ENCODE data around the gene PPP1CB. TPM values are rescaled to one million over a fixed set of nuclear protein-coding genes. Genes with fewer than 3 reads are reported as not detected.

PPP1CB gene
- total RNA-seq, 6 donors from 2014 or later, result 83.0 to 255 (median 222) TPM

DNA sequence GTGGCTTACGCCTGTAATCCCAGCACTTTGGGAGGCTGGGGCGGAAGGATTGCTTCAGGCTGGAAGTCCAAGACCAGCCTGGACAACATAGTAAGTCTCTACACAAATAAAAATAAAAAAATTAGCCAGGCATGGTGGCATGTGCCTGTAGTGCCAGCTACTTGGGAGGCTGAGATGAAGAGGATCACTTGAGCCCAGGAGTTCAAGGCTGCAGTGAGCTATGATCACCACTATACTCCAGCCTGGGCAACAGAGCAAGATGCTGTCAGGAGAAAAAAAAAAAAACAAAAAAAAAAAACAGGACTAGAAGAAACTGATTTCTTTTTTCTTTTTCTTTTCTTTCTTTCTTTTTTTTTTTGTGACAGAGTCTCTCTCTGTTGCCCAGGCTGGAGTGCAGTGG lies 72.6 kb downstream of the PPP1CB start:
- DNase-seq (no peak), ATAC-seq (ENCODE audit: low FRiP score in 2 of 2) (no peak)
- peaks cover 0 to 6% (median 0%) of the 10 kb centered on the region in 4 donors for H3K4me1 ChIP-seq
- no peak overlapping the region for H3K27ac ChIP-seq
- no peak overlapping the region for H3K4me3 ChIP-seq
- H3K27me3 ChIP-seq, result no peaks in the 10 kb centered on the region
- TF ChIP-seq POLR2A (IDR thresholded peaks at IDR 0.05), result no peak
- no peak for TF ChIP-seq EP300 (IDR thresholded peaks at IDR 0.05)
- TF ChIP-seq, protein P1, sequence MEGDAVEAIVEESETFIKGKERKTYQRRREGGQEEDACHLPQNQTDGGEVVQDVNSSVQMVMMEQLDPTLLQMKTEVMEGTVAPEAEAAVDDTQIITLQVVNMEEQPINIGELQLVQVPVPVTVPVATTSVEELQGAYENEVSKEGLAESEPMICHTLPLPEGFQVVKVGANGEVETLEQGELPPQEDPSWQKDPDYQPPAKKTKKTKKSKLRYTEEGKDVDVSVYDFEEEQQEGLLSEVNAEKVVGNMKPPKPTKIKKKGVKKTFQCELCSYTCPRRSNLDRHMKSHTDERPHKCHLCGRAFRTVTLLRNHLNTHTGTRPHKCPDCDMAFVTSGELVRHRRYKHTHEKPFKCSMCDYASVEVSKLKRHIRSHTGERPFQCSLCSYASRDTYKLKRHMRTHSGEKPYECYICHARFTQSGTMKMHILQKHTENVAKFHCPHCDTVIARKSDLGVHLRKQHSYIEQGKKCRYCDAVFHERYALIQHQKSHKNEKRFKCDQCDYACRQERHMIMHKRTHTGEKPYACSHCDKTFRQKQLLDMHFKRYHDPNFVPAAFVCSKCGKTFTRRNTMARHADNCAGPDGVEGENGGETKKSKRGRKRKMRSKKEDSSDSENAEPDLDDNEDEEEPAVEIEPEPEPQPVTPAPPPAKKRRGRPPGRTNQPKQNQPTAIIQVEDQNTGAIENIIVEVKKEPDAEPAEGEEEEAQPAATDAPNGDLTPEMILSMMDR (IDR thresholded peaks at IDR 0.05), result no peak
- TF ChIP-seq POLR2AphosphoS5 (IDR thresholded peaks at IDR 0.05), result no peak
- no peaks in the 10 kb centered on the region for H3K9me3 ChIP-seq
- WGBS, 2 donors, result 93 to 97% methylated on average over 2 of the region's 2 CpGs
- no peaks in the 10 kb centered on the region for H3K36me3 ChIP-seq

DNA sequence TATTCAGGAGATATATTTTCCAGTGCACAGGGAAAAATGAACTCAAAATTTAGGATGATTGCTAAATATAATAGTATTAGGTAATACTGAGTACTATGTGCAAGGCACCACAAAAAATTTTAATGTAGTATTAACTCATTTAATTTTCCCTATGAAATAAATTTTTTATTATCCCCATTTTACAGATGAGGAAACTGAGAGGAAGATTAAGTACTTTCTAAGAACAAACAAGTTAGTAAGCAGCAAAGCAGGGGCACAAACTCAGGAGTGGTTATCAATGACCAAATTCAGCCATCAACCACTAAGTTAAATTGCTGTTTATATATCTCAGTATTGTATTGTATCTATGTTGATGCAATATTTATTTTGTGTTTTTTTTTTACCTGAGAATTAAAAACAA lies 73.2 kb downstream of the PPP1CB start:
- DNase-seq (no peak), ATAC-seq (ENCODE audit: low FRiP score in 2 of 2) (no peak)
- no peak overlapping the region for H3K4me3 ChIP-seq
- TF ChIP-seq POLR2A (IDR thresholded peaks at IDR 0.05), result no peak
- TF ChIP-seq EP300 (IDR thresholded peaks at IDR 0.05), result no peak
- TF ChIP-seq, protein P1 (IDR thresholded peaks at IDR 0.05), result no peak
- no peak for TF ChIP-seq POLR2AphosphoS5 (IDR thresholded peaks at IDR 0.05)
- no peaks in the 10 kb centered on the region for H3K36me3 ChIP-seq
- peaks cover 0 to 6% (median 0%) of the 10 kb centered on the region in 4 donors for H3K4me1 ChIP-seq
- H3K27me3 ChIP-seq, result no peaks in the 10 kb centered on the region
- no peak overlapping the region for H3K27ac ChIP-seq
- H3K9me3 ChIP-seq, result no peaks in the 10 kb centered on the region

DNA sequence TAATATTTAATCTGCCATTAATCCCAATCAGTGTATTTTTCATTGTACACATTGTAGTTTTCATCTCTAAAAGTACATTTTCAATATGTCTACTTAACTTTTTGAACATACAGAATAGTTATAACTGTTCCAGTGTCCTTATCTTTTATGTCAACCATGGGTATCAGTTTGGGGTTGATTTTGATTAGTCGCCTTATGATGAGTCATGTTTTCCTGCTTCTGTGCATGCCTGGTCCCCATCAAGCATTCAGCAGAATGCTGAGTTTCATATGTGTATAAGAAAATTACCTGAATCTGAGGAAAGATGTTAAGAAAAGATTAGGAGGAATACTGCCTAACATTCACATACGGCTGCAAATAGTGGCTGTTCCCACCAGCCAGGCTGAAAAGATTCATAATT lies 76.8 kb downstream of the PPP1CB start:
- no peak for DNase-seq
- Histone ChIP-seq H3K9me3 (no peaks in the 10 kb centered on the region), H3K27me3 (no peaks in the 10 kb centered on the region), H3K4me3 (no peak overlapping the region), H3K27ac (no peak overlapping the region), H3K4me1 (no peaks in the 10 kb centered on the region), H3K36me3 (no peaks in the 10 kb centered on the region)
- WGBS, 2 donors, result 86 to 93% methylated on average over 2 of the region's 2 CpGs
- TF ChIP-seq POLR2AphosphoS5 (IDR thresholded peaks at IDR 0.05) (no peak), POLR2A (IDR thresholded peaks at IDR 0.05) (no peak), EP300 (IDR thresholded peaks at IDR 0.05) (no peak)
- TF ChIP-seq, protein P1 (IDR thresholded peaks at IDR 0.05), result no peak
- ATAC-seq (ENCODE audit: low FRiP score in 2 of 2), result no peak

DNA sequence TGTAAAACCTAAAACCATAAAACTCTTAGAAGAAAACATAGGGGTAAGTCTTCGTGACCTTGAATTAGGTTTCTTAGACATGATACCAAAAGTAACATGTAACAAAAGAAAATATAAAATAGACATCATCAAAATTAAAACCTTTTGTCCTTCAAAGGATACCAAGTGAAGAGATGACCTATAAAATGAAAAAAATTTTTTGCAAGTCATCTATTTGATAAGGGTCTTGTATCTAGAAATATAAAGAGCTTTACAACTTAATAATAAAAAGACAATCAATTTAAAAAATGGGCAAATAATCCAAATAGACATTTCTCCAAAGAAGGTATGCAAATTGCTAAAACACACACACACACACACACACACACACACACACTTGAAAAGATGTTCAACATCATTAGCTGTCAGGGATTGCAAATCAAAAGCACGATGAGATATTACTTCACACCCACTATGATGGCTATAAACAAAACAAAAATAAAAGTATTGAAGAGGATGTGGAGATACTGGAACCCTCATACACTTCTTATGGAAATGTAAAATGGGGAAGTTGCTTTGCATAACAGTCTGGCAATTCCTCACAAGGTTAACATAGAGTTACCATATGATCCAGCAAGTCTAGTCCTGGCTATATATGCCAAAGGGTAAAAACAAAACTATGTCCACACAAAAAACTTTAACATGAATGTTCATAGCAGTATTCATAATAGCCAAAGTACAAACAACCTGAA lies 82.3 kb downstream of the PPP1CB start:
- DNase-seq, result no peak
- 83 to 89% methylated on average over 2 of the region's 2 CpGs for WGBS, 2 donors
- Histone ChIP-seq H3K36me3 (no peaks in the 10 kb centered on the region), H3K4me1 (no peaks in the 10 kb centered on the region), H3K4me3 (no peak overlapping the region), H3K9me3 (no peaks in the 10 kb centered on the region), H3K27me3 (no peaks in the 10 kb centered on the region), H3K27ac (no peak overlapping the region)
- no peak for TF ChIP-seq POLR2A (IDR thresholded peaks at IDR 0.05)
- TF ChIP-seq POLR2AphosphoS5 (IDR thresholded peaks at IDR 0.05), result no peak
- TF ChIP-seq, protein P1 (IDR thresholded peaks at IDR 0.05), result no peak
- TF ChIP-seq EP300 (IDR thresholded peaks at IDR 0.05), result no peak
- no peak for ATAC-seq (ENCODE audit: low FRiP score in 2 of 2)

DNA sequence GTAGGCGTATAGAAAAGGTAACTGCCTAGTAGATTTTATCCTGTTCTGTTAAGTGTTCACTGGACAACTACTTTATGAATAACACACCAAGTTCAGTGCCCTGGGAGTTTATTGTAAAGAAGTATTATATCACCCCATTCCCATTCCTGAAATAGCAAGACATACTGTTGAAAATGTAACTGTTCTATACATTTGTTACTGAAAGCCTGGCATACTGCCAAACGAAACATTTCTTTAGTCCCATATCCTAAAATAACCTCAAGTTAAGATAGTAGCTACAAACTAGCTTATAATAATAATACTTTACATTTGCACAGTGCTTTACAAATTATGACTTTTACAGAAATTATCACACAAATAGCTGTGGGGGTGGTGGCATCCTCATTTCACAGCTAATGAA lies 84.2 kb downstream of the PPP1CB start:
- Histone ChIP-seq H3K9me3 (no peaks in the 10 kb centered on the region), H3K27ac (no peak overlapping the region), H3K4me1 (no peaks in the 10 kb centered on the region), H3K4me3 (no peak overlapping the region), H3K27me3 (no peaks in the 10 kb centered on the region), H3K36me3 (no peaks in the 10 kb centered on the region)
- DNase-seq (no peak), ATAC-seq (ENCODE audit: low FRiP score in 2 of 2) (no peak)
- 76 to 82% methylated on average over 2 of the region's 2 CpGs for WGBS, 2 donors
- TF ChIP-seq EP300 (IDR thresholded peaks at IDR 0.05) (no peak), POLR2A (IDR thresholded peaks at IDR 0.05) (no peak), POLR2AphosphoS5 (IDR thresholded peaks at IDR 0.05) (no peak)
- TF ChIP-seq, protein P1 (IDR thresholded peaks at IDR 0.05), result no peak
